ENCODE data around the gene KPNA4.

Gene KPNA4

DNA sequence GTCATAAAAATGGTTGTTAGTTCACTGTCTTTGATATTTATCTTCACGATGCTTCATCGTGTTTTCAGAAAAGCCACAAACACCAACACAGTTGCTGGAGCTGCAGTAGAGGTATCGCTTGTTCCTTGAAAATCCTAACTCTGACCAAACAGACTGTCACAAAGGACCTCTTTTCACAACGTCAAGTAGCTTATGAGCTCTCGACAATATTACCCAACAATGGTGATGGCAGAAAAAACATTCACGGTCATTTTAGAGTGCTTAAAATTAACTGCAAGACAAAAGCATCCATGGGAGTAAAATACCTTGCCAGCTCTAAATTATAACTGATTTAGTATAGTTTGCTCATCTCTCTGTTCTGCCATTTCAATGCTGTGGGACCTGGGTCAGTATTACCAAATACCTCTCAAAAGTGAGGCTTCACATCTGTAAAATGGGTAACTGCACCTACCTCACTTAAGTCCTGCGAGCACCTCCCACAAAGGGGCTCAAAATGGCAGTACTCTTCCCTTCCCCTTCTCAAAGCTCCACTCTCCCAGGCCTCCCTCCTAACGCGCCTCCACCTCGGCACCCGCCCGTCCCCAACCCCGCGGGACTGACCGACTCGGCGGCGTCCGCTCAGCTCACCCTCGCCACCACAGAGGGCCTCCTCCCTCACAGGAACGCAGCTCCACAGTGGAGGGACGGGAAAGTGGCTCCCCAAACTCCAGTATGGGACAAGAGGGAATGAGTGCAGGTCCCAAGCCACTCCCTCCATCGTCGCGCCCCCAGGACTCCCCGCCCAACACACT is 116.3 kb downstream of the KPNA4 start:
- DNase-seq = no peak

DNA sequence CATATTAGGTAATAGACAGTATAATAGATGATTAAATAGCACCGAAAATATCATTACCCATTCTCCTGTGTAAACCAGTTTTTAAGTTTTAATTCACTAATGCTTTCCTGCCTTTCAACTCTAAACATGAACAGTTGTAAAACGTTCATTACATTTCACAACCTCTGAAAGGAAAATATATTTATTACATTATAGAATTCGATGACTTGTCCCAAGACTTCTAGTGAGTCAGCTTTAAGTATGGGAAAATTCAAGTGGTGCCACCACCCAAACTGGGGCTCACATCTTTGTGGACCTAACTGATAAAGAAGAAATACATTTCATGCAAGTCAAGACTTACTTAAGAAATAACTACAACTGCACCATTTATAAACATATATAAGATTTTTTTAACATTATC is 117.8 kb downstream of the KPNA4 start:
- no peak for DNase-seq

DNA sequence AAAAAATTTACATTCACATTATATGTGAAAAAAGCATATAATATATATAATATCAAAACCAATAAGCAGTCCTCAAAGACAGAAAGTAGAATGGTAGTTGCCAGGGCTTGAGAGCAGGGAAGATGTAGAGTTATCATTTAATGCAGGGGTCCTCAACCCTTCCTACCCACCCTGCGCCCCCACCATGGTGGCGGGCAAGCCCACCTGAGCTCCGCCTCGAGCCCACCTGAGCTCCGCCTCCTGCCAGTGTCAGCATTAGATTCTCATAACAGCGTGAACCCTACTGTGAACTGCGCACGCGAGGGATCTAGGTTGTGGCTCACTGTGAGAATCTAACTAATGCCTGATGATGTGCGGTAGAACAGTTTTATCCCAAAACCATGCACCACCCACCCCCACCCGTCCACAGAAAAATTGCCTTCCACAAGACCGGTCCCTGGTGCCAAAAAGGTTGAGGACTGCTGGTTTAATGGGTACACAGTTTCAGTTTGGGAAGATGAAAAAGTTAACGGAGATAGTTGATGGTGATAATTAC is 118.8 kb downstream of the KPNA4 start:
- no peak for DNase-seq

DNA sequence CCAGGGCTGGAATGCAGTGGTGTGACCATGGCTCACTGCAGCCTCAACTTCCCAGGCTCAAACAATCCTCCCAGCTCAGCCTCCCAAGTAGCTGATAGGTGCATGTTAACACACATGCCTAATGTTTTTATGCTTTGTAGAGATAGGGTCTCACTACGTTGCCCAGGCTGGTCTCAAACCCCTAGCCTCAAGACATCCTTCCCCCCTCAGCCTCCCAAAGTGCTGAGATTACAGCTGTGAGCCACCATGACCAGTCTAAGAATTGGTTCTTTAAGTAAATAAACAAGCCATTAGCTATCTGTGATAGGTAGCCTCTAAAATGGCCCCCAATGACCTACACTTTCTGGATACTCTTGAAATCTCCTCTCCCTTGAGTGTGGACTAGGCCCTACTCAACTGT is 119.5 kb downstream of the KPNA4 start:
- DNase-seq = no peak
